K562 (cell line): Measurements from ENCODE around the gene CACNA1C. TPM values are rescaled to one million over a fixed set of nuclear protein-coding genes. Genes with fewer than 3 reads are reported as not detected.

Experiments
- KDM2B ChIP-seq: fragments of 250-450 bp; sonication (Bioruptor Pico); IDR thresholded peaks from 2 replicates; pipeline ENCODE4 v1.8.0; 2021; ENCODE audit warnings: mild to moderate bottlenecking, moderate library complexity
- MED1 ChIP-seq: sonication (generic); formaldehyde crosslinking; IDR thresholded peaks from 2 replicates; pipeline ENCODE4 v1.8.1; 2023; ENCODE audit warnings: missing genetic modification reagents, borderline replicate concordance
- MTA2 ChIP-seq: fragments of 450-650 bp; IDR thresholded peaks from 2 replicates; pipeline ENCODE4 v1.6.1; 2016; ENCODE audit warnings: low read depth
- NKRF ChIP-seq: fragments of 450-650 bp; IDR thresholded peaks from 2 replicates; pipeline ENCODE4 v1.6.1; 2016; ENCODE audit warnings: borderline replicate concordance
- TEAD4 ChIP-seq, 2 experiments: sonication (generic) in 1 of 2; formaldehyde crosslinking in 1 of 2; IDR thresholded peaks; 2 replicates each; pipeline versions ENCODE4 v1.6.1 to v1.8.0; 2012 to 2022; ENCODE audit warnings: borderline replicate concordance in 1 of 2, inconsistent platforms in 1 of 2, low read length in 1 of 2, mild to moderate bottlenecking in 1 of 2, missing genetic modification reagents in 1 of 2
- ZNF239 ChIP-seq: fragments of 250-450 bp; sonication (Bioruptor Pico); IDR thresholded peaks from 2 replicates; pipeline ENCODE4 v1.4.0; 2020; ENCODE audit warnings: mild to moderate bottlenecking
- polyA plus RNA-seq, 8 experiments: library from polyadenylated mRNA; depleted of rRNA in 4 of 8; stranded (reverse) in 5 of 8; unstranded in 3 of 8; fragments of >200 nt; fragmentation: Nextera tagmentation in 2 of 8; fragmentation: Illumina TruSeq in 1 of 8; extraction: Ambion mirVana in 2 of 8; extraction: Trizol in 1 of 8; gene quantifications; 2 replicates each; pipeline versions ENCODE4 v1.2.1 to v1.2.3, GENCODE V29; 2011 to 2014; ENCODE audit warnings: inconsistent platforms in 1 of 8, missing spikeins in 1 of 8
- total RNA-seq, 7 experiments: library from RNA; depleted of rRNA in 6 of 7; stranded (reverse); fragments of >200 nt in 6 of 7; fragmentation: Illumina TruSeq in 2 of 7; extraction: Trizol in 2 of 7; gene quantifications; 2 replicates each; pipeline versions ENCODE4 v1.2.1 to v1.2.3, GENCODE V29; 2011 to 2021; ENCODE audit warnings: low replicate concordance in 1 of 7
- TF ChIP-seq, protein P1 (sequence below), 2 experiments: fragments of 150-350 bp in 1 of 2; IDR thresholded peaks; 2 replicates each; pipeline ENCODE4 v1.6.1; 2012 to 2016; ENCODE audit warnings: low read depth in 2 of 2, low read length in 2 of 2, mild to moderate bottlenecking in 1 of 2, moderate library complexity in 1 of 2

The CACNA1C gene
- total and polyA plus RNA-seq, 9 of the 15 experiments (the other 6 are each of a cell fraction or from before 2014, with no cell fraction given), result not detected

DNA sequence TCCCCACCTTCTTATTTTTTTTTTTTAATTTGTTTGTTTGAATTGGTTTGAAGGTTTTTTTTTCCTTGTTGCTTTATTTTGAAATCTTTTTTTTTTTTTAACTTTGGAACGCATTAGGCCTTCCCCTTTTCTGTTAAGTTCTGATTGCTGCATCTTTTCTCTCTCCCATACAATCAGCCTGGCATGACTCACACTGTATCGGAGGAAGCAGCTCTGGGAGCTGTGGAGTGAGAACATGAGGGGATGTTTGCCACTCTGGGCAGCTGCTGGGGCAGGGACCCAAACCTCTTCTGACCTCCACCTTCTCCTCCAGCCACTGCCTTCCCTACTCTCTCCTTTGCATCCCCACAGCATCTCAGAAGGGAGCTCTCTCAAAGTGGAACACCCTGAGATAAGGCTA is 581.7 kb downstream of the CACNA1C start (continued):
- TF ChIP-seq NKRF (no peak), MTA2 (no peak), KDM2B (CRISPR knock-in tag) (no peak), MED1 (no peak), ZNF239 (CRISPR knock-in tag) (no peak), TEAD4 (IDR thresholded peaks at IDR 0.05; ENCODE audit: low read length) (no peak), TEAD4 (CRISPR knock-in tag; IDR thresholded peaks at IDR 0.05; ENCODE audit: borderline replicate concordance) (no peak)
- TF ChIP-seq, protein P1, sequence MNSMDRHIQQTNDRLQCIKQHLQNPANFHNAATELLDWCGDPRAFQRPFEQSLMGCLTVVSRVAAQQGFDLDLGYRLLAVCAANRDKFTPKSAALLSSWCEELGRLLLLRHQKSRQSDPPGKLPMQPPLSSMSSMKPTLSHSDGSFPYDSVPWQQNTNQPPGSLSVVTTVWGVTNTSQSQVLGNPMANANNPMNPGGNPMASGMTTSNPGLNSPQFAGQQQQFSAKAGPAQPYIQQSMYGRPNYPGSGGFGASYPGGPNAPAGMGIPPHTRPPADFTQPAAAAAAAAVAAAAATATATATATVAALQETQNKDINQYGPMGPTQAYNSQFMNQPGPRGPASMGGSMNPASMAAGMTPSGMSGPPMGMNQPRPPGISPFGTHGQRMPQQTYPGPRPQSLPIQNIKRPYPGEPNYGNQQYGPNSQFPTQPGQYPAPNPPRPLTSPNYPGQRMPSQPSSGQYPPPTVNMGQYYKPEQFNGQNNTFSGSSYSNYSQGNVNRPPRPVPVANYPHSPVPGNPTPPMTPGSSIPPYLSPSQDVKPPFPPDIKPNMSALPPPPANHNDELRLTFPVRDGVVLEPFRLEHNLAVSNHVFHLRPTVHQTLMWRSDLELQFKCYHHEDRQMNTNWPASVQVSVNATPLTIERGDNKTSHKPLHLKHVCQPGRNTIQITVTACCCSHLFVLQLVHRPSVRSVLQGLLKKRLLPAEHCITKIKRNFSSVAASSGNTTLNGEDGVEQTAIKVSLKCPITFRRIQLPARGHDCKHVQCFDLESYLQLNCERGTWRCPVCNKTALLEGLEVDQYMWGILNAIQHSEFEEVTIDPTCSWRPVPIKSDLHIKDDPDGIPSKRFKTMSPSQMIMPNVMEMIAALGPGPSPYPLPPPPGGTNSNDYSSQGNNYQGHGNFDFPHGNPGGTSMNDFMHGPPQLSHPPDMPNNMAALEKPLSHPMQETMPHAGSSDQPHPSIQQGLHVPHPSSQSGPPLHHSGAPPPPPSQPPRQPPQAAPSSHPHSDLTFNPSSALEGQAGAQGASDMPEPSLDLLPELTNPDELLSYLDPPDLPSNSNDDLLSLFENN (IDR thresholded peaks at IDR 0.05; ENCODE audit: low read depth in 2 of 2, low read length in 2 of 2), result no peak
- TF ChIP-seq, all 486 proteins: peak for 0
